ENCODE data around the gene FGB.

FGB gene

GRCh38 chr4:154551872-154552686, 10.7 kb upstream of the FGB start:
- Mint-ChIP-seq H3K27ac (no peak overlapping the region), H3K9me3 (no peaks in the 10 kb centered on the region), H3K27me3 (no peaks in the 10 kb centered on the region), H3K4me1 (ENCODE audit: low read depth) (peaks cover 26% of the 10 kb centered on the region), H3K4me3 (no peak overlapping the region), H3K36me3 (ENCODE audit: low read depth) (peaks cover 15% of the 10 kb centered on the region)

GRCh38 chr4:154559141-154559493, 3.7 kb upstream of the FGB start:
- Mint-ChIP-seq H3K27ac (no peak overlapping the region), H3K4me1 (ENCODE audit: low read depth) (no peaks in the 10 kb centered on the region), H3K4me3 (no peak overlapping the region), H3K36me3 (ENCODE audit: low read depth) (no peaks in the 10 kb centered on the region), H3K9me3 (no peaks in the 10 kb centered on the region), H3K27me3 (peaks cover 15% of the 10 kb centered on the region)

- Mint-ChIP-seq H3K36me3 (ENCODE audit: low read depth) (no peaks in the 10 kb centered on the region), H3K27me3 (peaks cover 15% of the 10 kb centered on the region), H3K4me1 (ENCODE audit: low read depth) (no peaks in the 10 kb centered on the region), H3K9me3 (no peaks in the 10 kb centered on the region), H3K27ac (no peak overlapping the region), H3K4me3 (no peak overlapping the region)
Measured at GRCh38 chr4:154559494-154560418, 3.1 kb upstream of the FGB start.

- peaks cover 15% of the 10 kb centered on the region for H3K27me3 Mint-ChIP-seq
- H3K9me3 Mint-ChIP-seq = no peaks in the 10 kb centered on the region
- no peak overlapping the region for H3K27ac Mint-ChIP-seq
- no peaks in the 10 kb centered on the region for H3K4me1 Mint-ChIP-seq (ENCODE audit: low read depth)
- H3K4me3 Mint-ChIP-seq = no peak overlapping the region
- H3K36me3 Mint-ChIP-seq (ENCODE audit: low read depth) = no peaks in the 10 kb centered on the region
Measured at GRCh38 chr4:154560419-154560801, 2.4 kb upstream of the FGB start.

- Mint-ChIP-seq H3K27ac (no peak overlapping the region), H3K4me1 (ENCODE audit: low read depth) (no peaks in the 10 kb centered on the region), H3K9me3 (no peaks in the 10 kb centered on the region), H3K36me3 (ENCODE audit: low read depth) (no peaks in the 10 kb centered on the region), H3K4me3 (no peak overlapping the region), H3K27me3 (peaks cover 15% of the 10 kb centered on the region)
Measured at GRCh38 chr4:154560824-154561231, 2.0 kb upstream of the FGB start.

- Mint-ChIP-seq H3K9me3 (no peaks in the 10 kb centered on the region), H3K27ac (no peak overlapping the region), H3K36me3 (ENCODE audit: low read depth) (no peaks in the 10 kb centered on the region), H3K4me3 (no peak overlapping the region), H3K4me1 (ENCODE audit: low read depth) (no peaks in the 10 kb centered on the region), H3K27me3 (peaks cover 12% of the 10 kb centered on the region)
Measured at GRCh38 chr4:154564311-154564710, 1.5 kb downstream of the FGB start.

GRCh38 chr4:154565704-154566103, 2.9 kb downstream of the FGB start:
- Mint-ChIP-seq H3K27ac (no peak overlapping the region), H3K27me3 (peaks cover 10% of the 10 kb centered on the region), H3K36me3 (ENCODE audit: low read depth) (no peaks in the 10 kb centered on the region), H3K4me3 (no peak overlapping the region), H3K9me3 (no peaks in the 10 kb centered on the region), H3K4me1 (ENCODE audit: low read depth) (no peaks in the 10 kb centered on the region)

GRCh38 chr4:154566639-154567204, 3.9 kb downstream of the FGB start:
- Mint-ChIP-seq H3K4me1 (ENCODE audit: low read depth) (no peaks in the 10 kb centered on the region), H3K27ac (no peak overlapping the region), H3K4me3 (no peak overlapping the region), H3K27me3 (peaks cover 6% of the 10 kb centered on the region), H3K9me3 (no peaks in the 10 kb centered on the region), H3K36me3 (ENCODE audit: low read depth) (no peaks in the 10 kb centered on the region)

GRCh38 chr4:154569028-154569427, 6.2 kb downstream of the FGB start:
- H3K27me3 Mint-ChIP-seq = peaks cover 3% of the 10 kb centered on the region
- no peak overlapping the region for H3K27ac Mint-ChIP-seq
- H3K36me3 Mint-ChIP-seq (ENCODE audit: low read depth) = no peaks in the 10 kb centered on the region
- H3K4me1 Mint-ChIP-seq (ENCODE audit: low read depth) = no peaks in the 10 kb centered on the region
- no peak overlapping the region for H3K4me3 Mint-ChIP-seq
- no peaks in the 10 kb centered on the region for H3K9me3 Mint-ChIP-seq

GRCh38 chr4:154569584-154569983, 6.8 kb downstream of the FGB start:
- no peak overlapping the region for H3K4me3 Mint-ChIP-seq
- H3K9me3 Mint-ChIP-seq = no peaks in the 10 kb centered on the region
- H3K27ac Mint-ChIP-seq = no peak overlapping the region
- H3K36me3 Mint-ChIP-seq (ENCODE audit: low read depth) = no peaks in the 10 kb centered on the region
- peaks cover 3% of the 10 kb centered on the region for H3K27me3 Mint-ChIP-seq
- H3K4me1 Mint-ChIP-seq (ENCODE audit: low read depth) = no peaks in the 10 kb centered on the region

GRCh38 chr4:154573190-154573870, 10.5 kb downstream of the FGB start:
- Mint-ChIP-seq H3K27ac (no peak overlapping the region), H3K9me3 (no peaks in the 10 kb centered on the region), H3K36me3 (ENCODE audit: low read depth) (no peaks in the 10 kb centered on the region), H3K4me3 (no peak overlapping the region), H3K4me1 (ENCODE audit: low read depth) (no peaks in the 10 kb centered on the region), H3K27me3 (peaks cover 19% of the 10 kb centered on the region)

- Mint-ChIP-seq H3K27me3 (peaks cover 24% of the 10 kb centered on the region), H3K36me3 (ENCODE audit: low read depth) (no peaks in the 10 kb centered on the region), H3K4me1 (ENCODE audit: low read depth) (no peaks in the 10 kb centered on the region), H3K4me3 (no peak overlapping the region), H3K9me3 (no peaks in the 10 kb centered on the region), H3K27ac (no peak overlapping the region)
Measured at GRCh38 chr4:154574311-154574710, 11.5 kb downstream of the FGB start.

GRCh38 chr4:154577324-154577723, 14.5 kb downstream of the FGB start:
- no peaks in the 10 kb centered on the region for H3K4me1 Mint-ChIP-seq (ENCODE audit: low read depth)
- peaks cover 28% of the 10 kb centered on the region for H3K27me3 Mint-ChIP-seq
- no peaks in the 10 kb centered on the region for H3K36me3 Mint-ChIP-seq (ENCODE audit: low read depth)
- H3K9me3 Mint-ChIP-seq = no peaks in the 10 kb centered on the region
- H3K4me3 Mint-ChIP-seq = no peak overlapping the region
- H3K27ac Mint-ChIP-seq = no peak overlapping the region

- Mint-ChIP-seq H3K4me3 (no peak overlapping the region), H3K27ac (no peak overlapping the region), H3K4me1 (ENCODE audit: low read depth) (no peaks in the 10 kb centered on the region), H3K36me3 (ENCODE audit: low read depth) (no peaks in the 10 kb centered on the region), H3K9me3 (no peaks in the 10 kb centered on the region), H3K27me3 (peaks cover 25% of the 10 kb centered on the region)
Measured at GRCh38 chr4:154578919-154579318, 16.1 kb downstream of the FGB start.

GRCh38 chr4:154579927-154580326, 17.1 kb downstream of the FGB start:
- Mint-ChIP-seq H3K9me3 (no peaks in the 10 kb centered on the region), H3K4me1 (ENCODE audit: low read depth) (no peaks in the 10 kb centered on the region), H3K36me3 (ENCODE audit: low read depth) (no peaks in the 10 kb centered on the region), H3K27ac (no peak overlapping the region), H3K4me3 (no peak overlapping the region), H3K27me3 (peaks cover 23% of the 10 kb centered on the region)

All from stimulated activated naive CD8-positive, alpha-beta T cell treated with anti-CD3 and anti-CD28 coated beads, Interleukin-15, Interleukin-2, amounts not matched to agents 100 ng/mL and 50 ng/mL, for 24 hours (primary cell).